Stimulated activated CD4-positive, alpha-beta T cell treated with anti-CD3 and anti-CD28 coated beads, Interleukin-15, amount 100 ng/mL, for 1 hour (primary cell): ENCODE results near the gene ZNF543.
"Not testable (repeated sequence)": the region's sequence is repeated elsewhere in the genome, so short reads cannot be mapped to it uniquely, and the experiment has no call there.

ENCODE experiments used
- DNase-seq, 2 donors: peaks; one replicate each; pipeline ENCODE4 v3.0.0-alpha.2; 2020; ENCODE audit warnings: low read depth in 1 of 2, low spot score in 1 of 2

Gene ZNF543

DNA sequence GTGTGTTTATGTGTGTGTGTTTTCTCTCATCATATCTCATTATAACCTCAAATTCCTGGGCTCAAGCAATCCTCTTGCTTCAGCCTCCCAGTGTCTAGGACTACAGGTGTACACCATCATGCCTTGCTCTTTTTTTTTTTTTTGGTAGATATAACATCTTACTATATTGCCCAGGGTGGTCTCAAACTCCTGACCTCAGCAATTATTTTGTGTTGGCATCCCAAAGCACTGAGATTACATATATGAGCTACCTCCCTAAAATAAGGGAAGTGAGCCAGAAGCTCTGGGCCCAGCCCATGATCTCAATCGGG lies 448 bp upstream of the ZNF543 start:
- no peak for DNase-seq

DNA sequence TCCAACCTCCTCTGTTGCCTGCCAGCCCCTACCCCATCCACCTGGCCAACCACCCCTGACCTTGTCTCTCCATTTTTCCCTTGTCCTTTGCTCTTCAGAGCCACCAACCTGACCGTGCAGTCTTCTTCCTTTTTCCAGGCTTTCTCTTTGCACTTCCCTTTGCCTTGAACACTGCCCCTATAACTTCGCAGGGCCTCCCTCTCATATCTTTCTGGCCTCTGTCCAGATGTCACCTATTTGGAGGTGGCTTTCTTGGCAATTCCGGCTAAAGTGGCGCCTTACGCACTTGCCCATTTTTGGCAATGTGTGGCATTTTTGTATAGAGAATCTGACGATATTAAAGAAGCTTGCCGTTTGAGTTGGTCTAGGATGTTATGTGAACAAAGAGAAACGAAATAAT lies 844 bp downstream of the ZNF543 start:
- no peak for DNase-seq

DNA sequence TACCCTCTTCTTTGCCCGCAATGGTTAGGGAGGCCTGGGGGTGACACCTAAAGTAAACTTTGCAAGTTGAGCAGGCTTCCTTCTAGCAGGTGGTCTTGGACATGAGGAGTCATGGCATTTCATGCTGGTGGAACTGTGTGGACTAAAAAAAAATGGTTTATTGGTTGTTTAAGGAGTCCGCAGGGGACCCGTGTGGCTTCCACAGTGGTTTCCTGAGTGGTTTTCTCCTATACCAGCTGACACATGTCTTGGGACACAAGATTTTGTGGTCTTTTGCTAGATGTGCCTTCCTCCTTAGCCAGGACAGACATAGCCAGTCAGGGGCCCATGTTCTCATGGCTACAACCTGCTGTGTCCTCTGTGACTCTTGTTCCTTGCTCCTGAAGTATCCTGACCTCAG lies 1.5 kb downstream of the ZNF543 start:
- DNase-seq, result no peak

DNA sequence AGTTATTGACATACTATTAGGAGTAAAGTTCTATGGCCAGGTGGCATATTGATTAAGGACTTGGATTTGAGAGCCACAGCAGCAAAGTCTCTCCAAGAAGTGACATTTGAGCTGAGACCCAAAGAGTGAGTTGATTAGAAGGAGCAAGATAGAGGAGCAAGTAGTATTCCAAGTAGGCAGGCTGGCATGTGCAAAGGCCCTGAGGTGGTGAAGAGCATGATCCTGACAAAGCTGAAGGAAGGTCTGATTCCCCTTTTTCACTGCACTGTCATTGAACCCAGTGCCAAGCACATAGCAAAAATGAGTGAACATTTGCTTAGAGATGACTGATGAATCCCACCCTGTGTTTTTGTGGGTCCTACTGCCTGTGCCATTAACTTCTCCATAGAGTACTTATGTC lies 4.7 kb downstream of the ZNF543 start:
- DNase-seq, result no peak

DNA sequence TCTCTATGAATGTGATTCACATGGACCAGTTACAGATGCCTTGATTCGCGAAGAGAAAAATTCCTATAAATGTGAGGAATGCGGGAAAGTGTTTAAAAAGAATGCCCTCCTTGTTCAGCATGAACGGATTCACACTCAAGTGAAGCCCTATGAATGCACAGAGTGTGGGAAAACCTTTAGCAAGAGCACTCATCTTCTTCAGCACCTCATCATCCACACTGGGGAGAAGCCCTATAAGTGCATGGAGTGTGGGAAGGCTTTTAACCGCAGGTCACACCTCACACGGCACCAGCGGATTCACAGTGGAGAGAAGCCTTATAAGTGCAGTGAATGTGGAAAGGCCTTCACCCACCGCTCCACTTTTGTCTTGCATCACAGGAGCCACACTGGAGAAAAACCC lies 7.7 kb downstream of the ZNF543 start:
- DNase-seq, result no peak

DNA sequence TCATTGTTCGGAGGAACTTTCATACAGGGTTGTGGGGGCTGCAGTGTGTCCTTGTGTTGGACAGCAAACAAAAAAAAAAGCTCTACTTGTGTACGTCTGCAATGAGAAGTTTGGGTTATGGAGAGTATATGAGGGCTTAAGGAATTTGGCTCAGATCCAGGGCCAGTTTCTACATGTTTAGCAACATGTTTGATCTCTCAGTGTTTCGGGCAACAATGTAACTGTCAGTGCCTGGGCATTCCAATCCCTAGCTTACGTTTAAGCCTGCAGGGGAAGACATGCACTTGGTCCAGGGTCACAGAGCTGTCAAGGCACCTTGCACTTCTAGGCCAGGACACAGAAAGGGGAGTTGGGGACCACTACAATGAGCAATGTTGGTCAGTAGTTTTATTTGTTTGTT lies 13.9 kb downstream of the ZNF543 start:
- no peak for DNase-seq

DNA sequence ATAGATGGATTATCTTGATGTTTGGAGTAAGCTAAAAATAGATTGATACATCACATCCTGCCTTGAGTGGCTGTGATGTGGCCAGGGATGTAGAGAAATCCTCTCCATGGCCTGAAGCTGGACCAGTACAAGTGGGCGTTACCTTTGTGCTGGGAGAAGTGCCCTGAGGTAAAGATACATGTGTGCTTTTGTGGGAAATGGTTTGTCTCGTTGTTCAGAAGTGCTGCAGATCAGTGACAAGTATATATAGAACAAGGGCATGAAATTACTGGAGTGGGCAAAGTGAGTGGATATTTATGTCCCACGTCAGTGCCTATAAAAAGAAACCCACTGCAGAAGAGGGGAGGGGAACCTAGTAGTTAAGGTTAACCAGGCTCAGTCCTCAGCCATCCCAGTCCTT lies 18.6 kb downstream of the ZNF543 start:
- DNase-seq, result no peak

DNA sequence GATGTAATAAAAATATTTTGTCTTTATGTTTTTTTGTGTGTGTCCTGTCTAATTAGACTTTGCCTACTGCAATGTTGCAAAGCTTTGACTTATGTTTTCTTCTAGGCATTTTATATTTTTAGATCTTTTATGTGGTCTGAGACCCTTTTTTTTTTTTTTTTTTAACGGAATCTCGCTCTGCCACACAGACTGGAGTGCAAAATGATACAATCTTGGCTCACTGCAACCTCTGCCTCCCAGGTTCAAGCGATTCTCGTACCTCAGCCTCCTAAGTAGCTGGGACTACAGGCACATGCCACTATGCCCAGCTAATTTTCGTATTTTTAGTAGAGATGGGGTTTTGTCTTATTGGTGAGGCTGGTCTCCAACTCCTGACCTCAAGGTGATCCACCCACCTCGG lies 22.3 kb downstream of the ZNF543 start:
- no peak for DNase-seq

DNA sequence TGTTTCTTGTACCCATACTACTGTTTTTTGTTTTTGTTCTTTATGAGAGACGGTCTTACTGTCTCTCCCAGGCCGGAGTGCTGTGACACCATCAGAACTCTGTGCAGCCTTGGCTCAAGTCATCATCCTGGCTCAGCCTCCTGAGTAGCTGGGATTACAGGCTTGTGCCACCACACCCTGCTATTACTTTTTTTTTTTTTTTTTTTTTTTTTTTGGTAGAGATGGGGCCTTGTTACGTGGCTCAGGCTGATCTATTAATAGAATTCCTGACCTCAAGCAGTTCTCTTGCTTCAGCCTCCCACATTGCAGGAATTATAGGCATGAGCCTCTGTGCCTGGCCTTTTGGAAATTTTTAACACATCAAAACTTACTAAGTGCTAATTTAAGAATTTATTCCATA lies 27.9 kb downstream of the ZNF543 start:
- DNase-seq, result no peak

DNA sequence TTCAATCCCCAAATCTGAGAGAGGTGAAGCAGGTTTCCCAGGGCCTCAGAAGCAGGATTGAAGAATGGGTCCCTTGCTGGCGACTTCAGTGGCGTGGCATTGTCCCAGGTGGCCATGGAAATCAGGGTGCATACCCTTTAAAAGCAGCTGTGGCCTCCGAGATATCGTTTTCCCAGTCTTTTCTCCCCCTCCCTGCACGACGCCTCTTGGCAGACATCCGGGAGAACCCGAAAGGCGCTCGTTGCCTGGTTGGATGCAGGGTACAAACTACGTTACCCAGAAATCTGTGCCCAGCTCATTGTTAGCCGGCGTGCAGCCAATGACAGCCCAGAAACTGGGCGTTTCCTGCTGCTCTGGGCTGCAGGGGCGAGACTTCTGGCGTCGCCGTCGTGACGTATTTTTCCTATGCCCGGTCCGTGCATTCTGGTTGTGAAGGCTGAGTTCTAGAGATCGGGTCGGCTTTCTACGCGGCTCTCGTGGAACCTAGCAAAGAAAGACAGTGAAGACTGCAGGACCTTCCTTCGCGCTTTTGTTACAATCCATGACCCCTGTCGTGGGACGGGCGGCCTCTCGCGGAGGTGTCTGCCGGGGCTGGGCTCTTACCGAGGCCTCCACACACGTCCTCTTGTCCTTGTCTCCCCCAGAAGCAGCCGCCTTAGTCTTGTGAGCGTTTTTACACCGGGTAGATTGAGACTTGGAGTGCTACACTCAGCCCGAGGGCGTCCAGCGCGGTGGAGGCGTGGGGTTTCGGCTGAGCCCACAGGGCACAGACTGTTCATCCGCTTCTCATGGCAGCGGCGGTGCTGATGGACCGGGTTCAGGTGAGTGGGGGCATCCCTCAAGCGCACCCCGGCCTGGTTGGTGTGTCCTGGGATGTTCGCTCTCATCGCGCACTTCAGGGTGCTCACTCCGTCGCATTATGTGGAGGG lies 30.9 kb downstream of the ZNF543 start, which contains the start of gene ZNF304:
Gene ZNF304, plus strand, starts transcription at position 395 of the 929 bp plus-strand sequence. Its CDS starts 394 bp downstream, at position 789.
- peak; percentile 63 to 65 for DNase-seq

DNA sequence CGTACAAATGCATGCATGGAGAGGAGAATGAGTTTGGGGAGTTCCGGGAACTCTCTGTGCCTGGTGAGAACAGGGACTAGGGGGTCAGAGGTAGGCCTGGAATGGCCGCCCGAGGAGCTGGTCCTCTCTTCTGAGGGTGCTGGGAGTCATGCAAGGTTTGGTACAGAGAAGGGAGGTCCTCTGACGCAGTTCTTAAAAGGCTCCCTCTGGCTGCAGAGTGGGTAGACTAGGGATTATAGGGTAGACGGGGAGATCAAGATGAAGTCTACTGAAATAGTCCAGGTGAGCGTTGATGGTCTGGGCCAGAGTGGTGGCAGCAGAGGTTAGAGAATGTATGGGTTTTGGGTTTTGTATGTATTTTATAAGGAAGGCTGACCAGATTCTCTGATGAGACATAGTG lies 31.6 kb downstream of the ZNF543 start:
- no peak for DNase-seq

DNA sequence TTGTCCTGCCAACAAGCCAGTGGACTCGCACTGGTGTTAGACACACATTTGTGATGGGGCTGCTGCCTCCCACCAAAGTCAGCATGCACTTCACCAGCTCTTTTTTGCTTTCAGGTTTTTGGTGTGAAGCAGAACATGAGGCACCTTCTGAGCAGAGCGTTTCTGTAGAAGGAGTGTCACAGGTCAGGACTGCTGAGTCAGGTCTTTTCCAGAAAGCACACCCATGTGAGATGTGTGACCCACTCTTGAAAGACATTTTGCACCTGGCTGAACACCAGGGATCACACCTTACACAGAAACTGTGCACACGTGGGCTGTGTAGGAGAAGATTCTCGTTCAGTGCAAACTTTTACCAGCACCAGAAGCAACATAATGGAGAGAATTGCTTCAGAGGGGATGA lies 35.6 kb downstream of the ZNF543 start:
- no peak for DNase-seq

DNA sequence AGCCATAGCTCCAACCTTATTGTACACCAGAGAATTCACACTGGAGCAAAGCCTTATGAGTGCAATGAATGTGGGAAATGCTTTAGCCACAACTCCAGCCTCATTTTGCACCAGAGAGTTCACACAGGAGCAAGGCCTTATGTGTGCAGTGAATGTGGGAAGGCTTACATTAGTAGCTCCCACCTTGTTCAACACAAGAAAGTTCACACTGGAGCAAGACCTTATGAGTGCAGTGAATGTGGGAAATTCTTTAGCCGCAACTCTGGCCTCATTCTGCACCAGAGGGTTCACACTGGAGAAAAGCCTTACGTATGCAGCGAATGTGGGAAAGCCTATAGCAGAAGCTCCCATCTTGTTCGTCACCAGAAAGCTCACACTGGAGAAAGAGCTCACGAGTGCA lies 37.1 kb downstream of the ZNF543 start:
- no peak for DNase-seq

DNA sequence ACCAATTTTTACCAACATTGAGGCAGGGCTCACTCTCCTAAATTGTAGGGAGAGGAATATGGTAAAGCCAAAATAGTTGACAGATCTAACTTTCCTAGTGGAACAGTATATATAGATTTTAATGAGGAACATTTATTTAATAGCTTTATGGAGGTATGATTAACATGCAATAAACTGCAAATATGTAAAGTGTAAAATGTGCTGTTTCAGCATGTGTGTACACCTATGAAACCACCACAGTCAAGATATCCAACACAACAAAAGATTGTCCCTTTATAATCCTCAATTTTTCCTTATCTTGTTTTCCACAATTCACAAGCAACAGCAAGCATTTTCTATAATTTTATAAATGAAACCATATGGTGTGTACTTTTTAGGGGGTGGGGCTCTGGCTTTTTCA lies 39.0 kb downstream of the ZNF543 start:
- no peak for DNase-seq

DNA sequence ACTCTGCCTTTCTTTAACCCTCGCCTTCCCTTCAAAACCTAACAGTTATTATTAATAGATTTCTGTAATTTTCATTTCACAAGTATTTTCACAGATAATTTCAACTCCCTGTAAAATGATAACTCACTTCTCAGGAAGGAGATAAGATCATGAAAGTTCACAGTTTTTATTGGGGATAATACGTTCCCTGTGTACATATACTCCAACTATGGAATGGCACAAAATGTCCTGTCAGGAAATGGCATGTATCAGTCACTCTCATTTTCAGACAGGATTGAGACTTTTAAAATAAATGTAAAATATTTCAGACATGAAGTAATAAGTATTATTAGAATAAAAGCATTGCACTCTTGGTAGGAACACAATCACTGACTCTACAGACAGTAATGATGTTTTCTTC lies 42.1 kb downstream of the ZNF543 start:
- DNase-seq, result no peak

DNA sequence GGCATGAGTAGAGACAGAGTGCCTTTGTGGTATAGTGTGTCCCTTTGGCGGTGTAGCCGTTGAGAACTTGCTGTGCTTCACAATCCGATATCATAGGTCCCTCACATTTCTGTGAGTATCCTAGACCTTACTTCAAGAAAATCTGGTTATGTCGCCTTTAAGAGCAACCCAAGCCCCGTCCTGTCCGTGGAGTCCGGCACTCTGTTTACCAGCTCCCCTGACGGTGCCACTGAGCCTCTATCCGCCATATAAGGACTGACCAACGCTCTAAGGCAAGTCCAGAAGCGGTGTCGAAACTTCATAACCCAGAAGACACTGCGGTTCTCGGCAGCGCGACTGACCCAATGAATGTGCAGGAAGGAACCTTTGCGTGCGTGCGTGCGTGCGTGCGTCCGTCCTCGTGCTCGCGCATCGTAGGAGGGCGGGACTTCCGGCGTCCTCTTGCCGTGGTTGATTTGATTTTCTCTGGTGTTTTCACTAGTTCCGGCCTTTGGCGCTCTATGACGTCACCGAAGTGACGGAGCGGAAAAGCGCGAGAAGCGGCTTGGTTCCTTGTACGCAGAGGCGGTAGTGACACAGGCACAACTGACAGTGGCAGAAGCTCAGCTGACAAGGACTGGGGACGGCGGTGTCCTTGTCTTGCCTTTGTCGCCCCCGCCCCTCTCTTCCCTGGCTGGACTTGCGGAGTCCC lies 42.9 kb downstream of the ZNF543 start, which contains the start of the genes TRAPPC2B and ZNF547:
Gene TRAPPC2B, plus strand, starts transcription at position 555 of the 691 bp plus-strand sequence. CDS start 1,283 bp downstream, outside the sequence.
Gene ZNF547, plus strand, starts transcription at position 555 of the 691 bp plus-strand sequence. CDS start 5,005 bp downstream, outside the sequence.
- DNase-seq, result peak; percentile 94 to 95

DNA sequence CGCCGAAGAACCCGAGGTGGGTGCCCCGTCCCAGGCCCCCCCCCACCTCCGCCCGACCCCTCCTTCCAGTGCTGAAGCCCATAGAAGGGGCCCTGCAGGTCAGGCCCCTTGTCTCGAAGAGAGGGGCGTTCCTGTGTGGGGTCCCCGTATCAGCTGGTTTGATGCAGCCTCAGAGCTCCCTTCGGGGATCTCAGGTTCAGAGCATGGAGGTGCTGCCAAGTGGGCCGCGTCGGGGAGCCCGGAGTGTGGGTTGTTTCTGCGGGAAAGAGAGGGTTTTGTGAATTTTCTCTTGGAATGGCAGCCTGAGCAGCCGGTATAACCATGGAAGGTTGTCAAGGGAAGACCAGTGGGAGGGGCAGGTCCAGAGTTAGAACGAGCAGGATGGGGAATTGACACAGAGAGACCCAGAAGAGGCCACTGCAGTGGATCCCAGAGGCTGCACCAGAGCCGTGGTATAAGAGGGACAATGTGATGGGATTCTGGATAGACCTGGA lies 43.5 kb downstream of the ZNF543 start:
- DNase-seq, result no peak

DNA sequence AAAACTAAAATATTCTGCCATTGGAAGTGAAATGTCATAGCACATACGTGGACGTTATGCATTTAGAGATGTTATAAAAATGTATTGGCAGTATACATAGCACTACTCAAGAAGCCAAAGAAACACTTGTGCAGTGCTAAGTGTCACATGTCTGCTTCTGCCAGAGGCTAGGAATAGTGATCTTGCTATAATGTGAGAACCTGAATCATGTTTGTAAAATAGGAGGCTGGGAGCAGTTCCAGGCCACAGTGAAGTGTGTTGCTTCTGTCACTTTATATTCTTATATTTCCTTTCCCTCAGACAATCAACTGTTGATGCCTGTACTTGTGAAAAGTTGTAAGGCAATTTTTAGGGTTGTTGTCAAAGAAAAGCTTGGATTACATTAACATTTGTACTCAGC lies 46.5 kb downstream of the ZNF543 start:
- no peak for DNase-seq

DNA sequence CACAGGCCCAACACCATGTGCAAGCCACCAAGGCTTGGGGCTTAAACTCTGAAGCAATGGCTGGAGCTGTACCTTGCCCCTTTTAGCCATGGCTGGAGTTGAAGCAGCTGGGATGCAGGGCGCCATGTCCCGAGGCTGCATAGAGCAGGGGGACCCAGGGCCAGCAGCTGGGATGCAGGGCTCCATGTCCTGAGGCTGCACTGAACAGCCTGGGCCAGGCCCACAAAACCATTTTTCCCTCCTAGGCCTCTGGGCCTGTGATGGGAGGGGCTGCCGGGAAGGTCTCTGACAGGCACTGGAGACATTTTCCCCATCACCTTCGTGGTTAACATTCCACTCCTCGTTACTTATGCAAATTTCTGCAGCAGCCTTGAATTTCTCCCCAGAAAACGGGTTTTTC lies 53.9 kb downstream of the ZNF543 start:
- DNase-seq, result no peak

DNA sequence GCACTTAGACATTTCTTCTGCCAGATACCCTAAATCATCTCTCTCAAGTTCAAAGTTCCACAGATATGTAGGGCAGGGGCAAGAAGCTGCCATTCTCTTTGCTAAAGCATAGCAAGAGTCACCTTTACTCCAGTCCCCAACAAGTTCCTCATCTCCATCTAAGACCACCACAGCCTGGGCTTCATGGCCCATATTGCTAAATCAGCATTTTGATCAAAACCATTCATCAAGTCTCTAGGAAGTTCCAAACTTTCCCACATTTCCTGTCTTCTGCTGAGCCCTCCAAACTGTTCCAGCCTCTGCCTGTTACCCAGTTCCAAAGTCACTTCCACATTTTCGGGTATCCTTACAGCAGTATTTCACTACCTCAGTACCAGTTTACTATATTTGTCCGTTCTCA lies 54.4 kb downstream of the ZNF543 start:
- not testable (repeated sequence) for DNase-seq

DNA sequence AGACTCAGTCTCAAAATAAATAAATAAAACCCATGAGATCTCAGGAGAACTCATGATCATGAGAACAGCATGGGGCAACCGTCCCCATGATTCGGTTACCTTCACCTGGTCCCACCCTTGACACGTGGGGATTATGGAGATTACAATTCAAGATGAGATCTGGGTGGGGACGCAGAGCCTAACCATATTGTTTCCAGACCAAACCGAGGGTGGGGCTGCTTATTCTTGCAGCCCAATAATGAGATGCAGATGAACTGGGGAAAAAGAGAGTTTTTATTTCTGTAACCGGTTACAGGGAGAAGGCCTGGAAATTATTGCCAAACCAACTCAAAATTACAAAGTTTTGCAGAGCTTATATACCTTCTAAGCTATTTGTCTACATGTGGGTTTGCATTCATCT lies 55.9 kb downstream of the ZNF543 start:
- DNase-seq, result no peak

DNA sequence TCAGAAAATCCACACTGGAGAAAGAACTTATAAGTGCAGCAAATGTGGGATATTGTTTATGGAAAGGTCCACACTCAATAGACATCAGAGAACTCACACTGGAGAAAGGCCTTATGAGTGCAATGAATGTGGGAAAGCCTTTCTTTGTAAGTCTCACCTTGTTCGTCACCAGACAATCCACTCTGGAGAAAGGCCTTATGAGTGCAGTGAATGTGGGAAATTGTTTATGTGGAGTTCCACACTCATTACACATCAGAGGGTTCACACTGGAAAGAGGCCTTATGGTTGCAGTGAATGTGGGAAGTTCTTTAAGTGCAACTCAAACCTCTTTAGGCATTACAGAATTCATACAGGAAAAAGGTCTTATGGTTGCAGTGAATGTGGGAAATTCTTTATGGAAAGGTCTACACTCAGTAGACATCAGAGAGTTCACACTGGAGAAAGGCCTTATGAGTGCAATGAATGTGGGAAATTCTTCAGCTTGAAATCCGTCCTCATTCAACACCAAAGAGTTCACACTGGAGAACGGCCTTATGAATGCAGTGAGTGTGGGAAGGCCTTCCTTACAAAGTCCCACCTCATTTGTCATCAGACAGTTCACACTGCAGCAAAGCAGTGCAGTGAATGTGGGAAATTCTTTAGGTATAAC lies 57.4 kb downstream of the ZNF543 start:
- DNase-seq, result no peak
